ENCODE data around the gene MOB3C. TPM values are rescaled to one million over a fixed set of nuclear protein-coding genes. Genes with fewer than 3 reads are reported as not detected.

The MOB3C gene
- total RNA-seq, 2 experiments from 2014 or later, result 19.5 to 21.4 TPM

DNA sequence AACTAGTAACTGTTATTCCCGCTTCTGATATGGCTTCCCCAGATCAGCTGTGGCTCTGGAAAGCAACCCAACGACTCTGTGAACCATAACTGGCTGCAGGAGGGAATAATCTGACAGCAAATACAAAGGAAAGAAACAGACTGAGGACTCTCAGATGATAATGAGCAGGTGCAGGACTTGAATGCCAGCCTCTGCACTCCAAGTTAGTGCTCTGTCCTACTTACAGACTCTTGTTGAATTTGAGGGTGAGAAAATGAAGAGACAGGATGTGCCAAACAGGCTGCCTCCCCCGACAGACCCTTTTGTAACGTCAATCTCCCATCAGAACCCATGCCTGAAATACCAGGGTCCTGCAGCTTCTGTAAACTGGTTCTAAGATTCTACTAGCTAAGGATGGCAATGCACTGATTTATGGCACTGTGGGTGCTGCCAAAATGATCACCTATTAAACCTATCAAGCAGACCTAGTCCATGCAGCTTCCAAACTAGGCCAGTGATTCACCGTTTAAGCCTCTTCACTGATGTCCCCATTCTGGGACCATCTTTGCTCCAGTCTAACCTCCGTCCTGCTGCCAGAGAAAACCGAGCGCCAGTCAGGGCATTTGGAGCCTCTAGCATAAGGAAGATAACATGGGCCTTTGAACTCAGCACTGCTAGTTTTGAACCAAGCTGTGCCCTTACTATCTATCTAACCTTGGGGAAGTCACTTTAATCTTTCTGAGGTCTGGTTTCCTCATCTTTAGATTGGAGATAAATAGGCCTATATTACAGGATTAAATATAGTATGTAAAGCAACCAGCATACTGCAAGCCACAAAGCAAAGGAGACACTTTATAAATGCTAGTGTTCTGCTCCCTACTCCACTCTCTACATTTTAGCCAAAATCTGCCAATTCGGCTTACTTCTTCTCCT is 17.3 kb downstream of the MOB3C start:
- CTCF ChIA-PET, result interaction anchor here (0.6 to 1.3 kb wide), 4 partner anchors 17 to 156 kb away, joined by 3 to 6 read pairs (median 4); partner anchors contain the start of gene MOB3C
- POLR2A ChIA-PET, result no interaction called here
- peak overlapping the region; percentile 48 for H3K27ac Mint-ChIP-seq

DNA sequence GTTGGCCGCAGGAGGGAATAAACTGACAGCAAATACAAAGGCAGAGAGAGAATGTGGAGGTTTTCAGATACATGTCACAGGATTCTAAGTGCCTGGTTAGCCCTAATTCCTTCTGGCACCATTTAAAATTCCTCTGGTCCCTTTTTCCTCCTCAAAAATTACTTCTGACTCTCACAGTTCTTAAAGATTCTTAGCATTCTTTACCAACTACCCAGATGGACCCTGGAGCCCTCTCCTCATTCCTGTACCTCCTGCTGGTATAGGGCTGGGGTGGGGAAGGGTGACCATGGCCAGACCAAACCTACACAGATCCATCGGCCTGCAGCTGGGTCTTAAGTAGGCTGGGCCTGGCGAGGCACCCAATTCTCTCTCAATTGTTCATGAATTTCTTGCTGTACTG is 19.8 kb downstream of the MOB3C start:
- Mint-ChIP-seq H3K9me3 (no peaks in the 10 kb centered on the region), H3K4me3 (no peak overlapping the region), H3K27me3 (no peaks in the 10 kb centered on the region), H3K4me1 (peaks cover 75% of the 10 kb centered on the region), H3K27ac (no peak overlapping the region), H3K36me3 (ENCODE audit: low read depth) (peaks cover 48% of the 10 kb centered on the region)
- DNase-seq, result no peak
- CTCF ChIA-PET, result interaction anchor here (1.3 kb wide), 1 partner anchor 20 kb away, joined by 3 read pairs; no protein-coding TSS in a partner anchor
- POLR2A ChIA-PET, result no interaction called here

More for the DNA sequence above, 17.3 kb downstream of the MOB3C start:
- Mint-ChIP-seq H3K4me3 (no peak overlapping the region), H3K9me3 (no peaks in the 10 kb centered on the region), H3K36me3 (ENCODE audit: low read depth) (peaks cover 32% of the 10 kb centered on the region), H3K4me1 (peaks cover 79% of the 10 kb centered on the region), H3K27me3 (no peaks in the 10 kb centered on the region)
- DNase-seq, result no peak

DNA sequence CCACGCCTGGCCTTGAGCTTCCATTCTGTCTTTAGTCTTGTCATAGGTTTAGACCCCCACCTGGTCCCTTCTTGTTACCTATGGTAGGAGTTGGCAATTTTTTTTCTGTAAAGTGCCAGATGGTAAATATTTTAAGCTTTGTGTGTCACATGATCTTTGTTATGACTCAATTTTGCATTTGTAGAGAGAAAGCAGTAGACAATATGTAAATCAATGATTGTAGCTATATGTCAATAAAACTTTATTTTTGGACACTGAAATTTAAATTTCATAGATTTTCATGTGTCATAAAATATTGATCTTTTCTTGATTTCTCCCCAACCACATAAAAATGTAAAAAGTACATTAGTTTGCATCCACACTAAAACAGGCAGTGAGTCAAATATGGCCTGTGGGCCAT is 20.6 kb downstream of the MOB3C start:
- H3K27ac Mint-ChIP-seq, result no peak overlapping the region
- no peaks in the 10 kb centered on the region for H3K27me3 Mint-ChIP-seq
- POLR2A ChIA-PET, result no interaction called here
- no peak for DNase-seq
- no peak overlapping the region for H3K4me3 Mint-ChIP-seq
- CTCF ChIA-PET, result interaction anchor here (1.3 to 2.2 kb wide), 3 partner anchors 13 to 138 kb away, joined by 3 to 12 read pairs (median 3); no protein-coding TSS in a partner anchor
- no peaks in the 10 kb centered on the region for H3K9me3 Mint-ChIP-seq
- H3K4me1 Mint-ChIP-seq, result peaks cover 74% of the 10 kb centered on the region
- peaks cover 48% of the 10 kb centered on the region for H3K36me3 Mint-ChIP-seq (ENCODE audit: low read depth)

DNA sequence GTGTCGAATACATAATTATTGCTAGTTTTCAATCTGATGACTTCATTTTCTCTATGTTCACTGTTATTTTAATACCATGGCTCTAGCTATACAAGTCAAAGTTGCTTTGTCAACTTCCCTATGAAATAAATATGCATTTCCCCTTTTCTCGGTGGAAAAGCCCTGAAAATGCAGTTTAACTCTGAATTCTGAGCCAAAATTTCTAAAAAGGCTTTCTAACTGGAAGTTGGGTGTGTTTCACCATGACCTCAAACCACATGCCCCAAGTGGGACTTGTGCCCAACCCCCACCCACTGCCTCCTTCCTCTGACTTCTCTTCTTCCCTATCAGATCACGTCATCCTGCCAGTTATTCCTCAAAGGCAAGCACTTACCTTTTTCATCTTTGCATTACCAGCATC is 21.5 kb downstream of the MOB3C start:
- H3K4me1 Mint-ChIP-seq, result peaks cover 70% of the 10 kb centered on the region
- peak overlapping the region; percentile 9 for H3K4me3 Mint-ChIP-seq
- H3K27me3 Mint-ChIP-seq, result no peaks in the 10 kb centered on the region
- peak overlapping the region; percentile 21 for H3K27ac Mint-ChIP-seq
- peak; percentile 34 for DNase-seq
- peaks cover 55% of the 10 kb centered on the region for H3K36me3 Mint-ChIP-seq (ENCODE audit: low read depth)
- no peaks in the 10 kb centered on the region for H3K9me3 Mint-ChIP-seq
- ChIA-PET POLR2A (no interaction called here), CTCF (interaction anchor here (1.3 to 3.0 kb wide), 4 partner anchors 8 to 137 kb away, joined by 3 to 13 read pairs (median 8); partner anchors contain the start of gene MKNK1)

DNA sequence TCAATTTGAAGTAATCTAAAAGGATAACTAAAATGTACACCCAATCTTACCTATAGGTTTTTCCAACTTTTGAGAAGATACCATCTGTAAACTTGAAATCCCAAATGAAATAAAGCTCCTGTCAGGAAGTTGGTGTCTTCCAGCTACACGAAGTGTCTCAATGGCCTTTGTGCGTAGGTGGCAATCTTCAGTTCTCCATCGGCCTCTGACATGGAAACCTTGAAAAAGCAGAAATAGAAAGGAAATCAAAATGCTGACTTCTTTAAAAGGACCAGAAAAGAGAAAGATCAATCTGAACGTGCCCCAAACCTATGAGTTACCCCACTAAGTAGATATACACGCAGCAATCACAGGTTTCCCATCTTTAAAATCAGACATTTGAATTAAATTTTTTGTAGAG is 22.5 kb downstream of the MOB3C start:
- peak overlapping the region; percentile 16 for H3K27ac Mint-ChIP-seq
- peaks cover 61% of the 10 kb centered on the region for H3K4me1 Mint-ChIP-seq
- ChIA-PET CTCF (interaction anchor here (0.8 to 3.0 kb wide), 3 partner anchors 9 to 66 kb away, joined by 4 to 13 read pairs (median 5); partner anchors contain the start of gene MKNK1), POLR2A (interaction anchor here (0.6 kb wide), 1 partner anchor 1854 kb away, joined by 3 read pairs; no protein-coding TSS in a partner anchor)
- H3K4me3 Mint-ChIP-seq, result no peak overlapping the region
- H3K9me3 Mint-ChIP-seq, result peaks cover 5% of the 10 kb centered on the region
- H3K27me3 Mint-ChIP-seq, result no peaks in the 10 kb centered on the region
- peaks cover 66% of the 10 kb centered on the region for H3K36me3 Mint-ChIP-seq (ENCODE audit: low read depth)
- no peak for DNase-seq

DNA sequence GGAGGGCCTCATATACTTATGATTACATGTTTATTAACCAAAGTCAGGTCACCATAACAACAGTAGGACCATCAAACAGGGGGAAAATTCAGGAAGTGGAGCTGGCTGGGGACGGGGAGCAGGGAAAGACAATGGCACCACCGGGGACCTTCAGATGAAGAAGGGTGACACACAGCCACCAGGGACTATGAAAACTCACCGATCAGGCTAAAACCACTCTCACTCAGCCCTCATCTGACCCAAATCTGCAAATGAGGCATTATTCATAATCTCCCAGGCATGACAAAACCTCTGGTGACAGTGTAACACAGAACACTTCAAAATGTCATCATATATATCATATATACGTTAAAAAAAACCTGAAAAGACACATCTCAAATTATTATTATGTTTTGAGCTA is 23.8 kb downstream of the MOB3C start:
- ChIA-PET CTCF (interaction anchor here (3.0 kb wide), 1 partner anchor 11 kb away, joined by 13 read pairs; the partner anchor contains the start of gene MKNK1), POLR2A (no interaction called here)
- Mint-ChIP-seq H3K9me3 (peaks cover 8% of the 10 kb centered on the region), H3K4me1 (peaks cover 53% of the 10 kb centered on the region), H3K4me3 (no peak overlapping the region), H3K36me3 (ENCODE audit: low read depth) (peaks cover 69% of the 10 kb centered on the region), H3K27ac (peak overlapping the region; percentile 33), H3K27me3 (no peaks in the 10 kb centered on the region)
- DNase-seq, result no peak

DNA sequence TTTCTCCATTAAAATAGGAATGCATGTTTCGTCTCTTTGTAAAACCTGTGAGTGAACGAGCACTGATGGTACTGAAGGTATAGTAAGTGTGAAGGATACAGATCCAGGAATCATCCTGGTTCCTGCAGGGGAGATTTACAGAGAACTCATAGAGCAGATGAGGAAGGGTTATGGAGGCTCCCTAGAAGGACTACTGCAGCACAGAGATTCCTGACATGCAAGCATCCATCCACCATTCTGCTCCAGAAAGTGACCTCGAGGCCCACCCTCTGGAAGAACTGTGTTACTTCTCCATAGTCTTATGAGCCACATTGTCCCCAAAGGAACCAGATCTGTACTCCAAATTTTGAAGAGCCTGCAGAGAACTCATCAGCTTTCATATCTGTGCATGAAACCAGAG is 27.1 kb downstream of the MOB3C start:
- H3K36me3 Mint-ChIP-seq (ENCODE audit: low read depth), result peaks cover 66% of the 10 kb centered on the region
- POLR2A ChIA-PET, result no interaction called here

DNA sequence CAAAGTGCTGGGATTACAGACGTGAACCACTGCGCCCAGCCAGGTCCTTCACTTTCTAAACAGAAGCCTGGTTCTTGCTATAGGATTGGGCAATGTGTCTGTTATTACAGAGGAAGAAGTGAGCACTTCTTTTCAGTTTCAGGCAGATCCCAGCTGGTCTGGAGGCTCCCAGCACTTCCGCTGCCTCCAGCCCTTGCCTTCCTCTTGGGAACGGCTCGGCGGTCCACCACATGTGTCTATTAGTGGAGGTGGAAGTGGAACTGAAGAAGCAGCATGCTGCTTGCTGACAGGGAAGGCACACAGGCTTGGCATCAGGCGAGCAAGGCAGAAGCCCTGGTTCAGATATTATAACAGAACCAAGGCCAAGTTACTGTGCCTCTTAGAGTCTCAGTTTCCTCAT is 29.5 kb downstream of the MOB3C start:
- peaks cover 67% of the 10 kb centered on the region for H3K36me3 Mint-ChIP-seq (ENCODE audit: low read depth)

More for the DNA sequence above, 27.1 kb downstream of the MOB3C start:
- no peaks in the 10 kb centered on the region for H3K27me3 Mint-ChIP-seq
- peaks cover 29% of the 10 kb centered on the region for H3K4me1 Mint-ChIP-seq
- H3K4me3 Mint-ChIP-seq, result no peak overlapping the region
- CTCF ChIA-PET, result interaction anchor here (2.8 to 3.5 kb wide), 2 partner anchors 8 to 13 kb away, joined by 16 to 25 read pairs; partner anchors contain the start of gene MKNK1
- DNase-seq, result no peak
- H3K9me3 Mint-ChIP-seq, result peaks cover 8% of the 10 kb centered on the region
- H3K27ac Mint-ChIP-seq, result no peak overlapping the region

DNA sequence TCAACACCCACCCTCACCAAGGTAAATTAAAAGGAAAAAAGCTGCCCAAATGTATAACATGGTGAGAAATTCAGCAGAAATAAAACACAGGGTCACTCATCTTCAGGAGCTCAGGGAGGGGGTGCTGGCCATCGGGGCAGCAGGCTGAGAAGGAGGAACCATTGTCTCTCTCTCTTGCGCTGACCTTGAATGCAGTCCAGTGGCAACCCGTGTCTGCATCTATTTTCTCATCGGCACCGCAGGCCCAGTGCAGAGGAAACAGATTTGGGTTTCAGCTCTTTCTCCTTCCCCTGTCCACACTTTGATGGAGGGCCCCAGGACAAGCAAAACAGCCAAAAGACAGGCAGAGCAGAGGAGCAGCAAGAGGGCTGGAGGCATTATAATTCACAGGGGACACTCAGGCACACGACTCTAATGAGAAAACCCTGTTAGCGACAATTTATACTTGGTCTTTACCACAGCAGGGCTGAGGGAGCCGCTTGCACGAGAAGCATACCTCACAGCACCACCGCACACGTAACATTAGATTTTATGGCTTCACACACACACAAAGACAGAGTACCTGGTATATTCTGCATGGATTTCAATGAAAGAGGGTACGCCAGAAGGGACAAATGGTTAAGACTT is 31.2 kb downstream of the MOB3C start:
- CTCF ChIA-PET, result no interaction called here
- POLR2A ChIA-PET, result no interaction called here
- peaks cover 40% of the 10 kb centered on the region for H3K4me1 Mint-ChIP-seq
- peaks cover 8% of the 10 kb centered on the region for H3K9me3 Mint-ChIP-seq
- DNase-seq, result no peak
- no peaks in the 10 kb centered on the region for H3K27me3 Mint-ChIP-seq
- peaks cover 64% of the 10 kb centered on the region for H3K36me3 Mint-ChIP-seq (ENCODE audit: low read depth)
- H3K4me3 Mint-ChIP-seq, result no peak overlapping the region
- no peak overlapping the region for H3K27ac Mint-ChIP-seq

More for the DNA sequence above, 29.5 kb downstream of the MOB3C start:
- Mint-ChIP-seq H3K4me1 (peaks cover 33% of the 10 kb centered on the region), H3K9me3 (peaks cover 8% of the 10 kb centered on the region), H3K4me3 (no peak overlapping the region), H3K27me3 (no peaks in the 10 kb centered on the region), H3K27ac (no peak overlapping the region)
- ChIA-PET CTCF (no interaction called here), POLR2A (no interaction called here)
- DNase-seq, result no peak

DNA sequence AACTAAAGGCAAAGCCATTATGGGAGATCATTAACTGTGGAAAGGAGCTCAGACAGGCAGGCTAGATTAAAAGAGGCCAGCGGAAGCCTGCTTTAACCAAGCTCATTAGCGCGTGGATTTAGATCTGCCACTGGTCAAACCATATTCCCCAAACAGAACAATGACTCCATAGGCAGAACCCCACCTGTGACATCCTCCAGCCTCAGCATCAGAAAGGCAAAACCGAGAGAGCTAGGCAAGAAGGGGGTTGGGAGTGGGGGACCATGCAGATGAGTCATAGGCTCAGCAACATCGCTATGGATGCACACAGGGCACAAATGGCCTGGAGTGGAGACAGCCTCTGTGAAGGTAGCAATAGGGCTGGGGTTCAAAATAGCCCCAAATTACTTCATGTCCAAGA is 33.1 kb downstream of the MOB3C start:
- ChIA-PET POLR2A (no interaction called here), CTCF (interaction anchor here (0.9 to 3.2 kb wide), 3 partner anchors 12 to 141 kb away, joined by 3 to 12 read pairs (median 6); partner anchors contain the start of gene MKNK1)
- Mint-ChIP-seq H3K27ac (no peak overlapping the region), H3K9me3 (no peaks in the 10 kb centered on the region), H3K27me3 (no peaks in the 10 kb centered on the region), H3K4me1 (peaks cover 50% of the 10 kb centered on the region), H3K36me3 (ENCODE audit: low read depth) (peaks cover 61% of the 10 kb centered on the region), H3K4me3 (no peak overlapping the region)
- DNase-seq, result no peak

DNA sequence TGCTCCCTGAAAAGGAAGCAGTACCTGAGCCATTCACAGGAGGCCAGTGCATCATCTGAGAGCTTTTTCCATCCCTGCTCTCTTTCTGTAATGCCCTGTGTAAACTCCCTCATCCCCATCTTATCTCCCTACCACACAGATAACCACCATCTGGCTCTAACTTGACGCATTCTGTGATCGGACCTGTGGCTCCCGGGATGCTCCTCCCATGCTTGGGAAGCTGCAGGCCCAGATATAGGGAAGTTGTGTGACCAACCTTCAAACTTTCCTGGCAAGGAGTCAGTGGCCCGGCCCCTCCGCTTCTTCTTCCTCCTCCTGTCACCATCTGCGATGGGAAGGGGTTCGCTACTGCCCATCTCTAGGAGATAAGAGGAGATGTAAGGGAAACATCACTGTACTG is 33.6 kb downstream of the MOB3C start:
- Mint-ChIP-seq H3K9me3 (no peaks in the 10 kb centered on the region), H3K36me3 (ENCODE audit: low read depth) (peaks cover 65% of the 10 kb centered on the region), H3K27ac (peak overlapping the region; percentile 72), H3K27me3 (no peaks in the 10 kb centered on the region), H3K4me1 (peaks cover 53% of the 10 kb centered on the region), H3K4me3 (no peak overlapping the region)
- DNase-seq, result no peak
- ChIA-PET CTCF (interaction anchor here (0.7 to 3.5 kb wide), 5 partner anchors 8 to 142 kb away, joined by 3 to 16 read pairs (median 6); partner anchors contain the start of gene MKNK1), POLR2A (no interaction called here)

DNA sequence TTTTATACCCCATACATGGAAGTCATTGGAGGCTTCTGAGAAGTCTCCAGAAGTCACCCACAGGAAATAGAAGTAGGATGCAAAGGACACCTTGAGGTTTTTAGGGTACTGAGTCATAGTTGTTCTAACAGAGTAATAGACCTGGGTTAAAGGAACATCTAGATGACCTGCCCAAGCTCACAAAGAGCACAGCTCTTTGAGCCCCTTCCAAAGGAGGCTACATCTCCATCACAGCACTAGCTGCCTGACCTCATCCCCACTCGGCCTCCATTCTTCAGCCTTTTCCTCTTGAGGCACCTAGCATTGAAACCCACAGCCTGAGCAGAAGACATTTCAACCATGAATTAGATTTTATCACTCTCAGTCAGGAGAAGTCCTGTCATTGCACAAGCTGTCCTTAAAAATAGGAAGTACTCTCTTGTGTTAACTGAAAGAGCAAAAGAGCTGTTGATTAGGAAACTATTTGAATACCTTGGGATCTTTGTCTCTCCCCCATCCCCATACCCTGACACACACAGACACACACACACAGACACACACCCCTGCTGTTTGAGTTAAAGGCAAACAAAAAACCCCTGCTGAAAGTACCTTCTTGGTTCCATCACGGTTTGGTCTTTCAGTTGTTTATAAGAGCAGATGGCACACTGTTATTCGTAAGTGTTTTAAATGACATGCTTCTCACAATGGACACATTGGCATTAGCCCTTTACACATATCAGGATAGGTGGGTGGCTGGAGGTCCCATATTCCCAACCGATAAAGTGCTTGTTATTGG is 34.7 kb downstream of the MOB3C start:
- H3K4me3 Mint-ChIP-seq, result peak overlapping the region; percentile 63
- DNase-seq, result peak; percentile 47

More for the DNA sequence above, 34.7 kb downstream of the MOB3C start:
- H3K4me1 Mint-ChIP-seq, result peaks cover 54% of the 10 kb centered on the region
- CTCF ChIA-PET, result interaction anchor here (0.6 to 3.5 kb wide), 6 partner anchors 9 to 141 kb away, joined by 3 to 16 read pairs (median 4); partner anchors contain the start of genes ATPAF1 and MKNK1
- POLR2A ChIA-PET, result interaction anchor here (0.6 to 1.3 kb wide), 3 partner anchors 21 to 26 kb away, joined by 3 to 5 read pairs (median 4); partner anchors contain the start of gene MKNK1
- peaks cover 65% of the 10 kb centered on the region for H3K36me3 Mint-ChIP-seq (ENCODE audit: low read depth)
- H3K27me3 Mint-ChIP-seq, result no peaks in the 10 kb centered on the region
- no peaks in the 10 kb centered on the region for H3K9me3 Mint-ChIP-seq
- peak overlapping the region; percentile 96 for H3K27ac Mint-ChIP-seq
